Measurements from ENCODE around the gene SDK1.

DNA sequence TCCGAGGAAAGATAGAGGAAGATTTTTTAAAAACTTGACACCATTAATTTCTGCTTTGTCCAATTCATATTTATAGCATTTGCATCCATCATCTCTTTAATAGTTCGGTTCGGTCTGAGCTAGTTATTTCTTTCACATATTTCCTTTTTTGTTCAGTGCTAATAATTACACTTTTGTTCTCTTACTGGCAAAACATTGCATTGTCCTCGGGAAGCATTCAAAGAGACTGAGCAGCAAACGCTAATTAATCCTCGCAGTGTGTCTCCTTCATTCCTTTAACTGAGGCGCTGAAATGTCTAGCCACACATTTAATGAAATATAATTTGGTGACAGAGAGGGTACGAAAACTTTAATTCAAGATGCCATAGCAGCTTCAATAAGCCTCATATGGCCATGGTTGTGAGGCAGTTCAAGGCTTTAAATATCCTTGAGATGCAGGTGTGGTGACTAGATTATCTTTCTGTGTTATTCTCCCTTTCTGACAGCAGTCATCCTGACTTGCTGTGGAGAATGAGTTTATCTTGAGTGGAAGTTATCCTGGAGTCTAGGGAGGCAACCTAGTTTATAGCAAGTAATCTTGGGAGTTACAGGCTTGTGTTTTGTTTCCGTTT is 431.4 kb downstream of the SDK1 start:
- TF ChIP-seq POLR2A (IDR thresholded peaks at IDR 0.05; ENCODE audit: extremely low read depth, insufficient read length) (no peak), MYC (IDR thresholded peaks at IDR 0.05; ENCODE audit: low read depth, low read length) (no peak)
- TF ChIP-seq, protein P1, sequence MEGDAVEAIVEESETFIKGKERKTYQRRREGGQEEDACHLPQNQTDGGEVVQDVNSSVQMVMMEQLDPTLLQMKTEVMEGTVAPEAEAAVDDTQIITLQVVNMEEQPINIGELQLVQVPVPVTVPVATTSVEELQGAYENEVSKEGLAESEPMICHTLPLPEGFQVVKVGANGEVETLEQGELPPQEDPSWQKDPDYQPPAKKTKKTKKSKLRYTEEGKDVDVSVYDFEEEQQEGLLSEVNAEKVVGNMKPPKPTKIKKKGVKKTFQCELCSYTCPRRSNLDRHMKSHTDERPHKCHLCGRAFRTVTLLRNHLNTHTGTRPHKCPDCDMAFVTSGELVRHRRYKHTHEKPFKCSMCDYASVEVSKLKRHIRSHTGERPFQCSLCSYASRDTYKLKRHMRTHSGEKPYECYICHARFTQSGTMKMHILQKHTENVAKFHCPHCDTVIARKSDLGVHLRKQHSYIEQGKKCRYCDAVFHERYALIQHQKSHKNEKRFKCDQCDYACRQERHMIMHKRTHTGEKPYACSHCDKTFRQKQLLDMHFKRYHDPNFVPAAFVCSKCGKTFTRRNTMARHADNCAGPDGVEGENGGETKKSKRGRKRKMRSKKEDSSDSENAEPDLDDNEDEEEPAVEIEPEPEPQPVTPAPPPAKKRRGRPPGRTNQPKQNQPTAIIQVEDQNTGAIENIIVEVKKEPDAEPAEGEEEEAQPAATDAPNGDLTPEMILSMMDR (IDR thresholded peaks at IDR 0.05; ENCODE audit: low read depth, low read length) = no peak

Measured in NB4 (cell line).